Esophagus muscularis mucosa (tissue), 4 donors: ENCODE data around the gene POU3F1.

Experiments
- EP300 ChIP-seq: sonication (generic); formaldehyde crosslinking; IDR thresholded peaks from one replicate; pipeline ENCODE4 v1.6.1; 2017; ENCODE audit warnings: antibody characterized with exemption
- POLR2A ChIP-seq: fragments of 450-650 bp; IDR thresholded peaks from one replicate; pipeline ENCODE4 v1.6.1; 2017; ENCODE audit warnings: antibody characterized with exemption, moderate library complexity, mild to moderate bottlenecking, low read depth
- POLR2AphosphoS5 ChIP-seq, 2 donors: sonication (generic); formaldehyde crosslinking; IDR thresholded peaks; one replicate each; pipeline ENCODE4 v1.6.1; 2017; ENCODE audit warnings: antibody characterized with exemption in 2 of 2
- TF ChIP-seq, protein P1 (sequence below), 3 experiments: fragments of 200-600 bp in 2 of 3; fragments of 450-650 bp in 1 of 3; sonication (generic) in 2 of 3; IDR thresholded peaks; one replicate each; pipeline ENCODE4 v1.5.1; 2017 to 2019; ENCODE audit warnings: antibody characterized with exemption in 3 of 3, mild to moderate bottlenecking in 2 of 3, moderate library complexity in 1 of 3

DNA sequence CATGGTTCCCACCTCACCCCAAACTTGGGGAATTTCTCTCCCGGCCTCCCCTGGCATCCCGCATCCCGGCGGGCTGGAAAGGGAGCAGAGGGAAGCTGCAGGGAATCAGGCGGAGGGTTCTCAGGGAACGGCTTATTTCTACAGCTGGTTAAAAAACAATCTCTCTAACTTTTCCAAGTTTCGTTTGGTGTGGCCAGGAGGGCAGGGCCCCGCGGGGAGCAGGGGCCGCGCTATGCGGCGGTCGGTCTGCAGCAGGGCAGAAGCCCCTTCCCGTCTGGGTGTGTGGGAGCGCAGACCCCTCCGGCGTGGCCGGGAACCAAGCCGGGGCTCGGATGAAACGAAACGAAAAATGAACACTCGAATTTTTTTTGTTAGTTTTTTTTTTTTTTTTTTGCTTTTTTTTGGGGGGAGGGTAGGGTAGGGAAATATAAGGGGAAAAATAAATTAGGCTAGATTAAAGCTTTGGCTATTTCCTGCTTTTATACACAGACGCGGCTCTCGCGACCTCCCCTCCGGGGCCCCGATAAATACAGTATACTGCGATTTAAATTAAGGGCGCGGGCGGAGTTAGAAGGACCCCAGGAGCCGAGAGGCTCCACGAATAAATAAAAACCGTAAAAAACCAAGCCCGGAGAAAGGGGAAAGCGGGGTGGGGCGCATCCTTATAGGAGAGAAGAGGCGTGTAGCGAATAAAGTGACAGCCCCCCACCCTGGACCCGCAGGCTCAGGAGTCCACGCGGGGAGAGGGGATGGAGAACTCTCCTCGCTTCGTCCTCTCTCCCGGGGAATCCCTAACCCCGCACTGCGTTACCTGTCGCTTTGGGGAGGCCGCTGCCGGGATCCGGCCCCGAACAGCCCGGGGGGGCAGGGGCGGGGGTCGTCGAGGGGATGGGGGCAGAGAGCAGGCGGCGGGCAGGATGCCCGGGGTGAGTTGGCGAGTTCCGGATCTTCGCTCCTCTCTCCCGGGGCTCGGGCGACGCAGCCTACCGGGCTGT is 2.1 kb downstream of the POU3F1 start:
- TF ChIP-seq, protein P1, sequence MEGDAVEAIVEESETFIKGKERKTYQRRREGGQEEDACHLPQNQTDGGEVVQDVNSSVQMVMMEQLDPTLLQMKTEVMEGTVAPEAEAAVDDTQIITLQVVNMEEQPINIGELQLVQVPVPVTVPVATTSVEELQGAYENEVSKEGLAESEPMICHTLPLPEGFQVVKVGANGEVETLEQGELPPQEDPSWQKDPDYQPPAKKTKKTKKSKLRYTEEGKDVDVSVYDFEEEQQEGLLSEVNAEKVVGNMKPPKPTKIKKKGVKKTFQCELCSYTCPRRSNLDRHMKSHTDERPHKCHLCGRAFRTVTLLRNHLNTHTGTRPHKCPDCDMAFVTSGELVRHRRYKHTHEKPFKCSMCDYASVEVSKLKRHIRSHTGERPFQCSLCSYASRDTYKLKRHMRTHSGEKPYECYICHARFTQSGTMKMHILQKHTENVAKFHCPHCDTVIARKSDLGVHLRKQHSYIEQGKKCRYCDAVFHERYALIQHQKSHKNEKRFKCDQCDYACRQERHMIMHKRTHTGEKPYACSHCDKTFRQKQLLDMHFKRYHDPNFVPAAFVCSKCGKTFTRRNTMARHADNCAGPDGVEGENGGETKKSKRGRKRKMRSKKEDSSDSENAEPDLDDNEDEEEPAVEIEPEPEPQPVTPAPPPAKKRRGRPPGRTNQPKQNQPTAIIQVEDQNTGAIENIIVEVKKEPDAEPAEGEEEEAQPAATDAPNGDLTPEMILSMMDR (IDR thresholded peaks at IDR 0.05) = no peak
- no peak for TF ChIP-seq POLR2AphosphoS5 (IDR thresholded peaks at IDR 0.05)
- no peak for TF ChIP-seq POLR2A
- no peak for TF ChIP-seq EP300
